GM21390 (cell line): ENCODE results near the gene AP3S2.
"Not testable (repeated sequence)": the region's sequence is repeated elsewhere in the genome, so short reads cannot be mapped to it uniquely, and the experiment has no call there.

Experiments
- ATAC-seq: cut with Tn5 transposase; IDR thresholded peaks from one replicate; pipeline ENCODE4 v1.9.1; 2021; ENCODE audit not compliant: unreplicated experiment

Gene AP3S2

DNA sequence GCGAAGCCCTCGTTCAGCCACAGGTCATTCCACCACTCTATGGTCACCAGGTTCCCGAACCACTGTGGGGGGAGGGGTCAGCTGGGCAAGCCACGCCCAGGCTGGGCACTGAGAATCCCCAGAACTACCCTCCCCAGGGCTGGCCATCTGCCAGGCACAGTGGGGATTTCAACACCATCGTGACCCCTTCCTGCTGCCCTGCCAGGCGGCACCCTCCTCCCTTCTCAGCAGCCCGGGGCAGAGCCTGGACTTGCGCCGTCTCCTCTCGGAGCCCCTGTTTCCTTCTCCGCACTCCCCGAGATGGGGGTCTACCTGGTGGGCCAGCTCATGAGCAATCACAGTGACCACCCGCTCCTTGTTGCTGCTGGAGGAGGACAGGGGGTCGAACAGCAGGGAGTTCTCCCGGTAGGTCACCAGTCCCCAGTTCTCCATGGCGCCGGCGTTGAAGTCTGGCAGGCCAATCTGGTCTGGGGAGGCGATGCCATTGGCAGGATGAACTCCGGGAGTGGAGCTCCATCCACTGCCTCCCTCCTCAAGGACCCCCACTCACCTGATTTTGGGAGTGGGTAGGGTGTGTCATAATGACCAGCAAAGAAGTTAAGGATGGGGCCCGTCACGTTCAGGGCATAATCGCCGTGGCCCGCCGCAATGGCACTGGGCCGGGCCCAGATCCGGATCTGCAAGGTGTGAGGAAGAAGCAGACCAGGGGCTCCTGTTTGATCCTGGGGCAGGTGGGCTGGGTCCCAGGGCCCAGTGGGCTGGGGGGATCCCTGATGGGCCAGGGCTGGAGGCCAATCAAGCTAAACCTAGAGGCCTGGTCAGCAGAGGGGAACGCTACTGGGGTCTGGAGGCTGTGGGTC is 89.6 kb downstream of the AP3S2 start:
- no peak for ATAC-seq

DNA sequence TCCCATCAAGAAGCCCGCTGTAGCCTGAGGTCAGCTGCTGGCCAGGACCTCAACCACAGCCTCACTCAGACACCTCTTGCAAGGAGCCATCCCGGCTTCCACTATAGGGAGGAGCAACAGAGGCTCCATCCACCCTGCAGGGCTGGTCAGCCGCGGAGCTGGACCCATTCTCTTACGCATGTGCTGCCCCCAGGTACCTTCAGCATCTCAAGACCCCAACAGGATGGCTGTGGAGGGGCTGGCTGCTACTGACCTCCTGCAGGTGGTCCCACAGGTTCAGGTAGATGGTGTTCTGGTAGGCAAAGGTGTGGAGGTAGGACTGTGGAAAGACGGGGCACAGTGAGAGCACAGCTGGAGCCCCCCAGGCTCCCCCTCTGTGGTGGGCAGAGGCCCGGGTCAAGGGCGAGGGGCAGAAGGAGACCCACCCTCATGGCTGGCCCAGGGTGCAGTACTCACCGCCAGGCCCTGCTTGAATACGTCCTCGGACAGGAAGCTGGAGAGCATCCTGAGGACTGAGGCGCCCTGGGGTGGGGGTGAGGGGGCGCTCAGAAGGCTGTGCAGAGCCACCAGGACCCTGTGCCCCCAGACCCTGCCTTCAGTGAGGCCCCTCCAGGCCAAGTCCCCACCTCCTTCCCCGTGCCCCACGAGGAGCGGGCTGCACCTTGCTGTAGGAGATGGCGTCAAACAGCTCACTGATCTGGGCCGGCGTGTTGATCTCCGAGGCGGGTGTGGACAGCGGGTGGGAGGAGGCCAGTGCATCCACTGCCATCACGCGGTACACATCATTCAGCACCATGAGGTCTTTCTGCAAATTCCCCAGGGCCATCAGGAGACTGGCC is 90.6 kb downstream of the AP3S2 start:
- ATAC-seq: no peak

DNA sequence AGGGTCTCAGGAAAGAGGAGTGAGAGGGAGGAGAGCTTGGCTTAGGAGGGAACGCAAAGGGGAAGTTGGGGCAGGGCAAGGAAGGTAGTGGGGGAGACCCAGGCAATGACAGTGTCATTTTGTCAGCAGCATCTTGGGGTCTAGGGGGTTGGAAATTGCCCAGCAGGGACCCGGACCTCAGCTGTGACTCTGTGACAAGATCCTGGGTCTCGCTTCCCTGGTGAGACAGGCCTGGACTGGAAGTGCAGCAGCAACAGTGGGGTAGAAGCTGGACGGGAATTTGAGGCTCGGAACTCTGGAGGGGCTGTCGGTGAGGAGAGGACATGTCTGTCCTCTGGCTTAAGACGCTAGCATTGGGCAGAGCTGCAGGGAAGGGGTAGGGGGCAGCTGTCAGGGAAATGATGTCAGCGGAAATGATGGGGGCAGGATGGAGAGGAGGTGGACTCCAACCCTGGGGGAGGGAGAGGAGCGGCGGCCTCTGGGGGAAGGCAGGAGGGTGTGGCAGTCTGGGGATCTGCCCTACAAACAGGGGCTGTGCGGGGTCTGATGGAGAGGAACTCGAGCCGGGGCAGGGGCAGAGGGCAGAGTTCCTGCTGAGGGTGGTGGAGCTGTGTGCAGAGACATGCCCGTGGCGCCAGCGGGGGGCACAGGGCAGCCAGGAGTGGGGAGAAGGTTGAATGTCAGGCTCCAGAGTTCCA is 91.4 kb downstream of the AP3S2 start:
- no peak for ATAC-seq

DNA sequence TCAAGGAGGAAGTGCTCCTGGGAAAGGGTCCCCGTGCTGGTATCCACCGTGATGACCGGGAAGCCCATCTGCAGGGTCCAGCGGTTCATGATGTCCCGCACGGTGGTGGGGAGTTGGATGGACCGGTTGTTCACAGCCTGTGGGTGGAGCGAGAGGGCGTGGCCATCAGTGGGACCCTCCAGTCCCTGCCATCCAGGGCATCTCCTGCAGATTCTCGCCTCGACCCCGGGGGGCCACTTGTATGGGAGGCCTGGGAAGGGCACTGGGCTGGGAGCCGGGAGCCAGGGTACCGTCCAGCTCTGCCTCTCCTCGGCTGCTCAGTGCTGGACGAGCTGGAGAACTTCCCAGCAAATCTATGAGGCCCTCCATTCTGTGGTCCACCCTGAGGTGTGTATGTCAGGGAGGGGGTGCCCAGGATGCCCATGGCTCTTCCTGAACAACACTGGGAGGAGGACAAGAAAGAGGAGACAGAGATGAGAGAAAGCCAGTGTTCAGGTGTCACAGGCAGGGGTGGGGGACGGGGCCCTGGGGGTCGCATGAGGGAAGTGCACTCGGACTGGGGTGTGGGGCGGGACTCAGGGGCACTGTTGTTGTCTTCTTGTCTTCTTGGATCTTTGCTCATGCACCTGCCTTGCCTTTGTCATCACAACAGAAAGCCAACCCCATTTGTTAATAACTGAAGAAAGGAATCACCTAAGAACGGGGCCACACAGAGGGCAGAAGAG is 92.2 kb downstream of the AP3S2 start:
- no peak for ATAC-seq

DNA sequence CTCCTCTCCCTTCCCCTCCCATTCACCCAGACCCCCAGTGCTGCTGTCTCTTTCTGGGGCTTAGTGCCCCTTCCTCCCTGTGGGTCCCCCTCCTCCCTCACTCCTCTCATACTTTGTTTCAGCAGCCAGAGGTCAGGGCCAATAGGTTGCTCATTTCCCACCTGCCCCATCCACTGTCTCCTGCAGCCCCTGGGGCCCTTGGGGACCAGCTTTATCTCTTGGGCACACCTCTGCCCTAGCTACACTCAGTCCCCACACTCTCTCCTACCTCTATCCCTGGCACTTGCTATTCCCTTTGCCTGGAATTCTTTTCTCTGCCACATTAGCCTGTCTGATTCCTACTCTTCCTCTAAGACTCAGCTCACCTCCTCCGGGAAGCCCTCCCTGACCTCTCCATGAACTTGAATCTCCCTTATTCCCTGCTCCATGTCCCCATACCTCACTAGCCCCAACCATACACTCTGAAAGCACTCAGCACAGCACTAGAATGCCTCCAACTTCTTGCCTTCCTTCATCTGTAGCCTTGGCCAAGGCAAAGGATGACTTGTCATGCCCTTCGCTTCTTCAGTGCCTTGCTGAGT is 93.8 kb downstream of the AP3S2 start:
- ATAC-seq: no peak

DNA sequence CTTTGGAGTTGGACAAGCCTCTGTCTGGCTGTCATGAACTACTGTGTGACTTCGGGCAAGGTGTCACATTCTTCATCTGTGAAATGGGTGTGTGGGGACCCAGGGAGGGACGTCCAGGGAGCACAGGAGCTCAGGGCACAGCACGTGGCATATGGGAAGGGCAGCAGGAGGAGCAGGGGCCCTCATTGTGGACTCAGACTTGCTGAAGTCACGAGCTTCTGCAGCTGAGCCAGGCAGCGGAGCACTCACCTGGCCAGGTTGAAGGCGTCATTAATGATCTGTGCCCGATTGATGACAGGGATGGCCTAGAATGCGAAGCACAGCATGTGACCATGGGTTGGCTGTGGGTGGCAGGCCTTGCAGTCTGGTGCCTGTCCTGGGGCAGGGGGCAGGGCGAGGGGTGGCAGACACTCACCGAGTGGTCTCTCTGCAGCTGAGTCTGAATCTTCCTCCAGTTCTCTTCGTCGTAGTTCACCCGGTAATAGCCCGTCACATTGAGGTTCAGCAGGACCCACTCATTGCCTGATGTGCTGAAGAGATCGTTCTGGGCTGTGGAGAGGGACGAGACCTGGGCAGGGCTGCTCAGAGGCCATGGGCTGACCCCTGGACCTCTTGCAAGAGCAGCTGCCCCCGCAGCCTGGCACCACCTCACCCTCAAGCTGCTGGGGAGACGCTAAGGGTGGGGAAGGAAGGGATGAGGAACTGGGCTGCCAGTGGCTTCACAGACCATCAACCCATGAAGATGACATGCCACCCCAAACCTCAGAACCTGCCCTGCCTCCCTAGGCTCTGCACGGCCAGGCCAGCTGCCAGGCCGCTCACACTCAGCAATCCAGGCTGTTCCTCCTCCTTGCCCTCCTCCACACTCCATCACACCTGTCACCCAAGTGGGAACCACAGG is 94.5 kb downstream of the AP3S2 start:
- ATAC-seq: no peak

DNA sequence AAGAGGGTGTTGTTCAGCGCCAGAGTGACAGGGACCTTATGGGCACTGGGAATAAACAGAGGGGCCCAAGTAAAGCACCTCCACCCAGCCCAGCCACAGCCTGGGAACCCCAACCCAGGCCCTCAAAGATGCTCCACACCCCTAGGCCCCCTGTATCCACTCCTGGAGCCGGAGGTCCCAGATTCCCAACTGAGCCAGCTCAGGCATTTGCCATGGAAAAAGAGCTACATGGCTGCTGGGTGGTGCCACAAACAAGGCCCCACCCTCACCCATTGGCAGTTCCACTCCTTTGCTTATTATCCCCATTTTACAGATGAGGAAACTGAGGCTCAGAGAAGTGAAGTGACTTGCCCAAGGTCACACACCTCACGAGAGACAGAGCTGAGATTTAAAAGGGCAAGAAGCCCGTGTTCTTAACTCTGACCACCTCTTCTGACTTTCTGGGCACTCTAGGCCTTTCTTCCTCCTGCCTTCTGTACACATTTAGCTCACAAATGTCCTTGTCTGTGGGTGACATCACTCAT is 96.1 kb downstream of the AP3S2 start:
- ATAC-seq: no peak

DNA sequence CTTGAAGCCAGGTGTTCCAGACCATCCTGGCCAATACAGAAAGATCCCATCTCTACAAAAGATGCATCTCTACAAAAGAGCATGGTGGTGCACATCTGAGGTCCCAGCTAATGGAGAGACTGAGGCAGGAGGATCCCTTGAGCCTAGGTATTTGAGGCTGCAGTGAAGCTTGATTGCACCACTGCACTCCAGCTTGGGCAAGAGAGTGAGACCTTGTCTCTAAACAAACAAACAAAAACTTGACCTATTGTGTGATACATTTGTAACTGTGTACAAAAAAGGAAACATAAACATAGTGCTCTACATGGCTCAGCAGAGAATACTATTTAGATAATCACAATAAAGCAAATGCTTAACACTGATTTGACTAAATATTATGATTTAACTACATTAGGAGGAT is 97.8 kb downstream of the AP3S2 start:
- no peak for ATAC-seq

DNA sequence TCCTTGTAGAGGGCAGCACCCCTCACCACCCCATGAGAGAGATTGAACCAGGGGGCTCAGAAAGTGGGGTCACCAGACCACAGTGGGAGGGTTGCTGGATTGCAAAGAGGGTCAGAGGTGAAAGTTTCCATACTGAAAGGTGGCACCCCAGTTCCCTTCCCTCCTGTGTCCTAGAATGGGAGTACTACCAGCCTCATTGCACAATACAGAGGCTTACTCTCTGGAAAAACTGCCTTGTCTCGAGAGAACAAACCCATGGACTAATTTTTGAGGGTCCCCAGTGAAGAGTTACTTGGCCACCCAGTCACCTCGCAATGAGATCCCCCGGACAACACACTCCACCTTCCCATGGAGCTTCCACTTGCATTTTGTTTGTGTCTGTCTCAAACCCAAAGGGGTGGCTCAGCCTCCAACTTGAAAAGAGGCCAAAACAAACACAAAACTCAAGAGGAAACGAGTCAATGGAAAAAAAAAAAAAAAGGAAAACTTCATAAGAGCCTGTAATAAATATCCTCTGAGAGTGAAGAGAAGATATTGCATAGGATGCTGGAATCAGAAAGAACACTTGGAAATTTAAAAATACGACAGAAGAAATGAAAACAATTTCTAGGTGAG is 99.1 kb downstream of the AP3S2 start:
- no peak for ATAC-seq

DNA sequence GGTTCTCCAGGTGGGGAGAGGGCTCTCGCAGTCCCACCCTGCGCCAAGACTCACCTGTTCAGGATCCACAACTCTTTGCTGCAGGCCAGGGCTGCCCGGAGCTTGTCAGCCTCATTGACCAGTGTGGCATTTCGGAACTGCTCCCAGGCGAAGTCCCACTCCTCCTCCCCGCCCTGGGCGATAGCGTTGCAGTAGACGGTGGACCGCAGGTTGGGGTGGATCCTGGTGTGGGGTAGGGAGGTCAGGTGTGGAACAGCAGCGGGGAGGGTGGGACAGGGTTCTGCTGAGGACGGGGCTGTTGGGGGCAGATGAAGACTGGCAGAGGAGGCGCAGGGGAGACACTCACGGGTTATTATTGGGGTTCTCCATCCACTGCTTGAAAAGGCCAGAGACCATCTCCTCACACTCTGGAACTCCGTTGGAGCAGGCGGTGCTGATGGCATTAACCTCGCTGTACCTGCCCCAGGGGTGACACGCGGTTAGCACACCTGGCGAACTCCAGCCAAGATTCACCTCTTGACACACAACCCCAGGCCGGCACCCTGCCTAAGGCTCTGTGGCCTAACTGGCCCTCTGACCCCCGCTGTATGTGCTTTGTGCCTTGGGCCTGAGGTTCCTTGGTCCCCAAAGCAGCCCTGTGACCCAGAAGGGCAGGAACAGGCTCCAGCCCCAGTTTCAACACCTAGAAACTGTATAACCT is 101.5 kb downstream of the AP3S2 start:
- no peak for ATAC-seq

DNA sequence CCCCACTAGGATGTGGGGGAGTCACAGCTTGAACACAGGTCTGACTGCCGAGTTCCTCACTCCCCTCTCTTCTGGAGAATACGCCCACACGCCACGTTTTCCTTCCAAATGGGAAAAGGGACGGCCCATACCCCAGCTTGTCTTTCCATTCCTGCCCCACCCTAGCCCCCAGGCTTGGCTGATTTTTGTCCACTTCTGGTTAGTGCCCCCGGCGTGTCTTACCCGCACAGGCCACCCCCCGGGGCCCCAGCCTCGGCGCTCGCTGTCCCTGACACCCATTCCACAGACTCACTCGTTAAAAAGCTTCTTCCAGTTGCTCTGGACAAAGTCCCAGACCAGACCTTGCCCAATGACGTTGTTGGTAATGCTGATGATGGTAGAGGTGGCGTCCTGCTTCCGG is 103.1 kb downstream of the AP3S2 start:
- ATAC-seq: no peak

DNA sequence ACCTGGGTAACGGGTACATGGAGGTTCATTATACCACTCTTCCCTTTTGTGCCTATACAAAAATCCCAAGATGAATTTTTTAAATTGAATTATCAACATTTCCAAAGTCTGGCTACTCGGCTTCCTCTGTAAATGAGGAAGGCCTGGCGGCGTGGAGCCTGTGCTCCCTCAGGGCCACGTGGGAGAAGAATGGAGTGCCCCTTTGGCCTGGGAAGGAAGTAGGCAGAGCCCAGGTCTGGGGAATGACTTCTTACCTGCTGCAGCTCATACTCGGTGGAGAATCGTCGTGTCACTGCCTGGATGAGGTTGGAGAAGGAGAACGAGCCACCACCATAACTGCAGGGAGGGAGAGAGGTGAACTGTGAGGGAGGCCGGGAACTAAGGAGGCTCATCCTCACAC is 103.6 kb downstream of the AP3S2 start:
- ATAC-seq: no peak

DNA sequence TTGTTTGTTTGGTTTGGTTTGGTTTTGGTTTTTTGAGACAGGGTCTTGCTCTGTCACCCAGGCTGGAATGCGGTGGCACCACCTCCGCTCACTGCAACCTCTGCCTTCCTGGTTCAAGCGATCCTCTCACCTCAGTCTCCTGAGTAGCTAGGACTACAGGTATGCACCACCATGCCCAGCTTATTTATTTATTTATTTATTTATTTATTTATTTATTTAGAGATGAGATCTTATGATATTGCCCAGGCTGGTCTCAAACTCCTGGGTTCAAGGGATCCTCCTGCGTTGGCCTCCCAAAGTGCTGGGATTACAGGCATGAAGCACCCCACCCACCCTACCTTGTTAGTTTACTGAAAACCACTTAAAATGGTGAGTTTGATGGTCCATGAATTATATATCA is 105.2 kb downstream of the AP3S2 start:
- ATAC-seq: not testable (repeated sequence)

DNA sequence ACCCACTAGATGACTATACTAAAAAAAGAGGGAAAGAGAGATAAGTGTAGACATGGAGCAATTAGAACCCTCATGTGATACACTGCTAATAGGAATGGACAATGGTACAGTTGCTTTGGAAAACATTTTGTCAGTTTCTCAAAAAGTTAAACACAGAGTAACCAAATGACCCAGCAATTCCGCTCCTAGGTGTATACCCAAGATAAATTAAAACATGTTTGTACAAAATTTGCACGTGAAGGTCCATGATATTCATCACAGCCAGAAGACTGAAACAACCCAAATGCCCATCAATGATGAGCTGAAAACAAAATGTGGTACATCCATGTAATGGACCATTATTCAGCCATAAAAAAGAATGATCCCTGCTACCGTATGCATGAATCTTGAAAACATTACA is 105.8 kb downstream of the AP3S2 start:
- ATAC-seq: no peak

DNA sequence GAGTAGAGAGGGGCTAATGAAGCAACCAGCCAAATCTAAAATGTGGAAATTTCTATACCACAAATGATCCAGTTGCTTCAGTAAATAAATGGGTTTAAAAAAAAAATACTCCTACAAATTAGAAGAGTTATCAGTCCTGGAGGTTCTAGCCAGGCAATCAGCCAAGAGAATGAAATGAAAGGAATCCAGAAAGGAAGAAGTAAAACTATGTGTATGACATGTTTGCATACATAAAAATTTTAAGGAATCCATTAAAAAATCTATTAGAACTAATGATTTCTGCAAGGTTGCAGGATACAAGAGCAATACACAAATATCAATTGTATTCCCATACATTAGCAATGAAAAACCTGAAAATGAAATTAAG is 108.0 kb downstream of the AP3S2 start:
- no peak for ATAC-seq

DNA sequence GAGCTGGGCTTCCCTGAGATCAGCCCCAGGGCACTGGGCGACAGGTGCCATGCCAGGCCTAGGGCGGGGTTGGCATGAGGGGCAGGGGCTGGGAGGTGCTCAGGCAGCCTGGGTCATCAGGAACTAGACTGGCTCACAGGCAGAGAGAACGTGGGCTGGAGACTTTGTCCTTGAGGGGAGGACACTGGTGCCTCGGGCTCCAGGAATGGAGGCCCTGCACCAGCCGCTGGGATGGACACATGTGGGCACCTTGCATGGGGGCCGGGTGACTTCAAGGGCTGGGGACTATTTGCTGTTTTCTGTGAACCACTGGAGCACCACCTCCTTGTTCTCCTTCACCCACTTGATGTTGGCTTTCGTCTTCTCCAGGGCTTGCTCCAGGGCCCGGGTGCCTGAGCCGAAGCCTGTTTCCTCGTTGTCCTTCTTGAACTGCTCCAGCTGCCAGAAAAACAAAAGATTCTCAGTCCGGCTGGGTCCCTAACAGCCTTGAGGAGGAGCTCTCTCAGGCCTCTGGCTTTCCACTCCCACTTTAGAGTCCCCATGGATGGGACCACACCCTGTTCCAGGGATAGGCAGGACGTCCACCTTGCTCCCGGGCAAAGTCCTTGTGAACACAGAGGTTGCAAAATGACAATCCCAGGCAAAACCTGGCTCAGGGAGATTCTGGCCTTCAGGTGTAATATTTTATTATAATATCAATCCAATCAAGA is 108.6 kb downstream of the AP3S2 start:
- ATAC-seq: no peak

DNA sequence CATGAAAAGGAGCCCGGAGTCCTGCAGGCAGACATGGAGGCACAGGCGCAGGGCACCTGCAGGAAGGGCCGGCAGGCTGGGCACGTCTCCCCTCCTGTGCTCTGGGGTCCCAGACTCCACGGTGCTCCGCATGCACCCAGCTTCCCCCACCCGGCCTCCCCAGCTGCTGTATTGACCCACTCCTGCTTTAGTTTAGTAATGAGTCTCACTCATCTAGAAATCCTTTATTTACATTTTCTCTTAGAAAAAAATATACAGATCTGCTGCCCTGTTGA is 109.2 kb downstream of the AP3S2 start:
- ATAC-seq: no peak
